Left cardiac atrium (tissue), 4 donors: ENCODE data around the gene SLCO2A1. TPM values are rescaled to one million over a fixed set of nuclear protein-coding genes. Genes with fewer than 3 reads are reported as not detected.

Experiments used
- ATAC-seq, 2 donors: fragments of 200-7000 bp; cut with Tn5 transposase; one replicate each; pipeline ENCODE4 v1.9.1; 2020; ENCODE audit warnings: mild to moderate bottlenecking in 2 of 2, moderate library complexity in 2 of 2
- DNase-seq: peaks from one replicate; pipeline ENCODE4 v3.0.0-alpha.2; 2020
- intact Hi-C, 2 donors: fragments of 100-400 bp; cut with DNase I; formaldehyde crosslinking; loops; one replicate each; pipeline versions ENCODE4 v1.14.1 to v1.15.1; 2022 to 2023
- total RNA-seq, 2 donors: library from RNA; stranded (reverse); fragmentation: NEBNext Ultra II Directional; extraction: Animal tissue kit (Norgen Biotek cat#: 25700); gene quantifications; one replicate each; pipeline ENCODE4 v1.2.1, GENCODE V29; 2021
- donor health status: DM: no; HTN: yes; CAD: no.
- donor health status: DM: no; HTN: yes; CAD: no; lungs with severe emphysema.
- donor health status: DM: yes; HTN: yes; CAD: no.
- donor health status: Dilated cardiomyopathy.

SLCO2A1 gene
- total RNA-seq, 2 donors from 2014 or later: 15.4 to 67.6 TPM

GRCh38 chr3:133899311-133899710 lies 130.4 kb downstream of the SLCO2A1 start:
- intact Hi-C loops: loop anchor here in 1 of 2 donors (10.0 kb wide), 1 partner anchor 75 kb away; no protein-coding TSS in a partner anchor
- no peak for ATAC-seq

GRCh38 chr3:133897547-133897946 lies 132.2 kb downstream of the SLCO2A1 start:
- no peak for DNase-seq
- intact Hi-C loops: loop anchor here in 1 of 2 donors (10.0 kb wide), 1 partner anchor 73 kb away; no protein-coding TSS in a partner anchor
- no peak for ATAC-seq

More at GRCh38 chr3:133899311-133899710, 130.4 kb downstream of the SLCO2A1 start:
- DNase-seq: no peak

- DNase-seq (no peak), ATAC-seq (peak; percentile 11 to 22)
Measured at GRCh38 chr3:133896002-133896761, 133.5 kb downstream of the SLCO2A1 start.

GRCh38 chr3:133895208-133896001 lies 134.3 kb downstream of the SLCO2A1 start, which contains the start of gene RAB6B:
Gene RAB6B, minus strand, starts transcription at chr3:133895882. Its CDS starts 416 bp downstream, at chr3:133895466.
- DNase-seq (peak; percentile 54), ATAC-seq (peak; percentile 87 to 90)
- intact Hi-C loops: loop anchor here in 1 of 2 donors (10.0 kb wide), 1 partner anchor 71 kb away; no protein-coding TSS in a partner anchor

More at GRCh38 chr3:133896002-133896761, 133.5 kb downstream of the SLCO2A1 start:
- intact Hi-C loops: loop anchor here in 1 of 2 donors (10.0 kb wide), 1 partner anchor 71 kb away; no protein-coding TSS in a partner anchor

- intact Hi-C loops: loop anchor here in 1 of 2 donors (10.0 kb wide), 1 partner anchor 70 kb away; no protein-coding TSS in a partner anchor
- ATAC-seq: peak; percentile 21 to 36
- no peak for DNase-seq
Measured at GRCh38 chr3:133894353-133895207, 135.1 kb downstream of the SLCO2A1 start.

- intact Hi-C loops: loop anchor here in 1 of 2 donors (10.0 kb wide), 1 partner anchor 69 kb away; no protein-coding TSS in a partner anchor
- DNase-seq (no peak), ATAC-seq (no peak)
Measured at GRCh38 chr3:133893683-133894352, 135.9 kb downstream of the SLCO2A1 start.

GRCh38 chr3:133892541-133893231 lies 137.0 kb downstream of the SLCO2A1 start:
- intact Hi-C loops: loop anchor here in 1 of 2 donors (10.0 kb wide), 1 partner anchor 68 kb away; no protein-coding TSS in a partner anchor
- DNase-seq: peak; percentile 69
- peak; percentile 60 to 69 for ATAC-seq

GRCh38 chr3:133891662-133892378 lies 137.9 kb downstream of the SLCO2A1 start:
- DNase-seq (no peak), ATAC-seq (no peak)
- intact Hi-C loops: loop anchor here in 1 of 2 donors (10.0 kb wide), 1 partner anchor 67 kb away; no protein-coding TSS in a partner anchor

- DNase-seq (no peak), ATAC-seq (no peak)
- intact Hi-C loops: loop anchor here in 1 of 2 donors (10.0 kb wide), 1 partner anchor 66 kb away; no protein-coding TSS in a partner anchor
Measured at GRCh38 chr3:133890972-133891644, 138.6 kb downstream of the SLCO2A1 start.

GRCh38 chr3:133890037-133890436 lies 139.7 kb downstream of the SLCO2A1 start:
- DNase-seq (no peak), ATAC-seq (no peak)
- intact Hi-C loops: loop anchor here in 1 of 2 donors (10.0 kb wide), 1 partner anchor 65 kb away; no protein-coding TSS in a partner anchor

- DNase-seq (no peak), ATAC-seq (no peak)
- intact Hi-C loops: no loop called here
Measured at GRCh38 chr3:133888726-133889340, 140.9 kb downstream of the SLCO2A1 start.

- intact Hi-C loops: no loop called here
- ATAC-seq: no peak
Measured at GRCh38 chr3:133887803-133888703, 141.7 kb downstream of the SLCO2A1 start.

GRCh38 chr3:133887074-133887802 lies 142.5 kb downstream of the SLCO2A1 start:
- DNase-seq: no peak
- no peak for ATAC-seq
- intact Hi-C loops: no loop called here

More at GRCh38 chr3:133887803-133888703, 141.7 kb downstream of the SLCO2A1 start:
- DNase-seq: no peak
